GM11168 (cell line): ENCODE measurements around the gene SERPINA6.
"Not testable (repeated sequence)": the region's sequence is repeated elsewhere in the genome, so short reads cannot be mapped to it uniquely, and the experiment has no call there.

ENCODE experiments used
- in situ Hi-C: fragments of 300-500 bp; cut with MboI; formaldehyde crosslinking; loops from one replicate; pipeline ENCODE4 v1.12.0; 2022; ENCODE audit warnings: low sequenced_read_pairs; ENCODE audit not compliant: unreplicated experiment

SERPINA6 gene

DNA sequence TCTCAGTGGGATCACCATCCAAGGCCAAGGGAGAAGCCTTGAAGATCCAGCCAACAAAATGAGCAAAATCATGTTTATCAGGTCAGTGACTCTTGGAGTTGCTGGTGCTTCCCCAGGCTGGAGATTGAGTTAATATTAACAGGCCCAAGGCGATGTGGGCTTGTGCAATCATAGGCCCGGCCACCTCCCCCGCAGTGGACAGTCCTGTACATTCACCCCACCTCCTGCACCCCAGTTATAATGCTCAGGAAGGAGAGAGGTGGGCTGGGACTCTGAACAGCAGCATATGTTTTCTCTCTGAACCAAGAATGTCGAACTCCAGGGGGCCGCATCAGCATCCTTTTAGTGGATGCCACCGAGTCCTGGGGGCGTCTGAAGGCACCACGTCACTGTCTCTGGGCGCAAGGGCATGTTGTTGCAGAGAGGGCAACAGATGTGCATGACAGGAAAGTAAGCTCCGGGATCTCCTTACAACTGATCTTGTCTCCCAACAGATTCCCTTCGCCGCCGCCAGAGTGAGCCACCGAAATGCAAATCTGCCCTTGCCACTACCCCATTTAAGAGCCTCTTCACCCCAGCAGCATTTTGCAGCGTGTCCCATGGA lies 32.2 kb upstream of the SERPINA6 start:
- in situ Hi-C loops, result no loop called here

DNA sequence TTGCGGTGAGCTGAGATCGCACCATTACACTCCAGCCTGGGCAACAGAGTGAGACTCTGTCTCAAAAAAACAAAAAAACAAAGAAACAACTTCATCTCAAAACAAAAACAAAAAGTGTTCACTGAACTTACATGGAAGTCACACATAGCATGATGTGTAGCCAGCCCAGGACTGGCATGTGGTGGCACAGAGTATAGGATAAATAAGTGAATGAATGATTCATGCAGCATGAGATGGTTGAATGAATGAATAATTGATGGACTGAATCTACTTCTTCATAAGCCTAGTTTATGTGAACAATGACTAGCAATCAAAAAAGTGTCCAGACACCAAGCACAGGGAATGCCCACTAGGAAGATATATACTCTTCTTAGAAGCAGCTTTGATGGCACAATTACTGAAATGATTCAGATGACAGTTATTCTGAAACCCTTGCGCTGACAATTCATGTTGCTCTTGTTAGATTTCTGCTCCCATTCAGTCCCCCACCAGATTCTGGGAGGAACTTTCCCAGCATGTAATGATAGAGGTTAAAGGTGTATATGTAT lies 31.6 kb upstream of the SERPINA6 start:
- in situ Hi-C loops, result no loop called here

GRCh38 chr14:94354190-94354589 lies 31.1 kb upstream of the SERPINA6 start:
- in situ Hi-C loops, result not testable (repeated sequence)

DNA sequence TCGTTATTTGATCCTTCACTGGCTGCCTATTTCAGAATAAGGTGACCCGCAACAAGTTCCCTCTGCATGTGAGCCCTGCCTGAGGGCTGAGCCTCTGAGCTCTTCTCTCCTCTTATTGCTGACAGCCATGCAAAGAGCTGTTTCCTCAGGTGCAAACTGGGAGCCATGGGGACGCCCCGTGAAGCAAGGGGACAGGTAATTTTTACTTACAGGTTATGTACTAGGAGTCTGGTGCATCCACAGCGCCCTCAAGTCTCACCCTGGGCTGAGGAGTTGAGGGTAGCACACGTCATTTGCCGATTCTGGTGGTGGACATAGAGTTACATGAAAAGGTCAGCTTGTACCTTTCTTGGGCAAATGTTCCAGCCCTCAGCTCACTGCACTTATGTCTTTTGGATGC lies 26.1 kb upstream of the SERPINA6 start:
- in situ Hi-C loops, result no loop called here

GRCh38 chr14:94348836-94349235 lies 25.7 kb upstream of the SERPINA6 start:
- in situ Hi-C loops, result no loop called here

- in situ Hi-C loops, result no loop called here
These were observed 23.7 kb upstream of the SERPINA6 start for GRCh38 chr14:94346841-94347240.

GRCh38 chr14:94346065-94346786 lies 23.1 kb upstream of the SERPINA6 start:
- in situ Hi-C loops, result not testable (repeated sequence)

GRCh38 chr14:94345344-94346064 lies 22.4 kb upstream of the SERPINA6 start:
- in situ Hi-C loops, result no loop called here

- in situ Hi-C loops, result no loop called here
These were observed 21.3 kb upstream of the SERPINA6 start for GRCh38 chr14:94344389-94344788.

GRCh38 chr14:94343238-94344005 lies 20.3 kb upstream of the SERPINA6 start:
- in situ Hi-C loops, result no loop called here

- in situ Hi-C loops, result no loop called here
These were observed 19.3 kb upstream of the SERPINA6 start for GRCh38 chr14:94342334-94342934.

DNA sequence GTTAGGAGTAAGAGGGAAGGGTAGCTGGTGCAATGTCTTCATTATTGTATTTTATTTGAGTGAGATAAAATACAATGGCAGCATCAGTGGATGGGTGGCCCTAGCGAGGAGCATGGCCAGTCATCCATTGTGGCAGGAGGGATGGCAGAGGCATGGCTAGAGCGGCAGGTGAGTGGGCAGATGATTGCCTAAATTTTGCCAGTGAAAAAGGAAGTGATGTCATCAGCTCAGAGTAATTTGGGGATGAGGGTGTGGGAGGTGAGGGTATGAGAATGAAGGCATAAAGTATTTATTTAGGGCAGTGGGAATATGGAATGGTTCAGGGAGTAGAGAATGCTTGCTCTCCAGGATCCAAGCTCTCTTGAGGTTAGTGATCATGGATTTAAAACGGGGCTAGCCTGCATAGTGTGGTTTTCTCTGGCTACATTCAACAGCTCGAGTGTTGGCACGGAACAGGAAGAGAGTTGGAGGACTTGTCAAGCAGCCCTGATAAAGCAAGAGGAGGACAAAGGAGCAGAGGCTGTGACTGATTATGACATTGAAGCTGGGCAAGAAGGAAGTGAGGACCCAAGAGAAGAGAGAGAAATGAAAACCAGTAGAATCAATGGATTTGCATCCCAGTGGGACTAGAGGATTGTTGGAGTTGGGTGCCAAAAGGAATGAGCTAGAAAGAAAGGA lies 18.7 kb upstream of the SERPINA6 start:
- in situ Hi-C loops, result no loop called here

GRCh38 chr14:94340533-94340932 lies 17.4 kb upstream of the SERPINA6 start:
- in situ Hi-C loops, result no loop called here

GRCh38 chr14:94338023-94338422 lies 14.9 kb upstream of the SERPINA6 start:
- in situ Hi-C loops, result no loop called here

DNA sequence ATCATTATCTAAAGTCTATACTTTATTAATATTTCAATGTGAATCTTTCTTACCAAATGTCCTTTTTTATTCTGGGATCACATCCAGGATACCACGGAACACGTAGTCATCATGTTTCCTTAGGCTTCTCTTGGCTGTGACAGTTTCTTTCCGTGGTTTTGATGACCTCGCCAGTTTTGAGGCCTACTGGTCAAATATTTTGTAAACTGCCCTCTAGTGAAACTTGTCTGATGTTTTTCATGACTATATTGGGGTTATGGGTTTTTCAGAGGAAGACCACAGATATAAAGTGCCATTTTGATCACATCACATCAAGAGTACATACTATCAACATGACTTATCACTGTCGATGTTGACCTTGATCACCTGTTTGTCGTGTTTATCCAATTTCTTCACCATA lies 14.1 kb upstream of the SERPINA6 start:
- in situ Hi-C loops, result no loop called here

GRCh38 chr14:94334872-94335271 lies 11.7 kb upstream of the SERPINA6 start:
- in situ Hi-C loops, result no loop called here

DNA sequence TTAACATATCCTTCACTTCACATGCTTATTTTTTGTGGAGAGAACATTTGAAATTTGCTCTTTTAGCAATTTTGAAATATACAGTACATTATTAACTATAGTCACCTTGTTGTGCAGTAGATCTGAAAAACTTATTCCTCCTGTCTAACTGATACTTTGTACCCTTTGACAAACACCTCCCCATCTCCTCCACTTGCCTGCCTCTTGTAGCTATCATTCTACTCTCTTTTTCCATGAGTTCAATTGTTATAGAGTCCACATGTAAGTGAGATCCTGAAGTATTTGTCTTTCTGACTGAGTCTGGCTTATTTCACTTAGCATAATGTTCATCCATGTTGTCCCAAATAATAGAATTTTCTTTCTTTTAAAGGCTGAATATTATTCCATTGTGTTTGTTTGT lies 9.5 kb upstream of the SERPINA6 start:
- in situ Hi-C loops, result no loop called here

DNA sequence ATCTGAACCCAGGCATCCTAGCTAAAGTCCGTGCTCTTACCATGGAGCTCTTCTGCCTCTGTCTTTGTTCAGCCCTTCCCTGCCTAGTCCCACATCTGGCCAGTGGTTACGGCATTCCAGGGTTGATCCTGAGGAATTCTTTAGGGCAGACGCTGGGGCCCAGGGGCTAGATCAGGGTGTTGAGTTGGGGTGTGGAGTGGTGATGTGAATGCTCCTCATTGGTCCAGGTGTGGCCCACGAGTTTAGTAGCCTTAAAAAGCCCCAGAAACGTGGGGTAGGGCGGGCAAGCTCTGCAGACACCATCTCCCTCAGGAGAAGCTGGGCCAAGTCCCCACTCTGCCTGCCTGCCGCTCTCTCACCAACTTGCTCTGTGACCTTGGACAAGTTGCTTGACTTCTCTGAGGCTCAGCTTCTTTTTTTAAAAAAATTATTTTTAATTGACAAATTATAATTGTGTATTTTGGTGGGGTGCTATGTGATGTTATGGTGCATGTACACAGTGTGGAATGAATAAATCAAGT lies 9.0 kb upstream of the SERPINA6 start:
- in situ Hi-C loops, result no loop called here

- in situ Hi-C loops, result no loop called here
These were observed 8.3 kb upstream of the SERPINA6 start for GRCh38 chr14:94331462-94331861.
